H1 (cell line): ENCODE results near the gene DVL1. TPM values are rescaled to one million over a fixed set of nuclear protein-coding genes. Genes with fewer than 3 reads are reported as not detected.

Source experiments
- CTCF ChIA-PET: fragments of 300-600 bp; sonication (Branson Sonifier 250); formaldehyde crosslinking; loops from one replicate; lab custom pipeline; 2021; ENCODE audit not compliant: partially characterized antibody; lab: Charles Lee
- POLR2A ChIA-PET: fragments of 300-600 bp; sonication (Branson Sonifier 250); formaldehyde crosslinking; loops from one replicate; lab custom pipeline; 2021; ENCODE audit warnings: inconsistent platforms; ENCODE audit not compliant: partially characterized antibody; lab: Charles Lee
- DNase-seq, 2 experiments: peaks; one replicate each; pipeline versions ENCODE4 v3.0.0 to v3.0.0-alpha.2; 2010 to 2022; ENCODE audit warnings: low spot score in 2 of 2, low read depth in 1 of 2, mixed read lengths in 1 of 2
- FAIRE-seq: peaks from 2 replicates; lab custom pipeline; 2011; peaks lifted over from hg19 to GRCh38; lab: Jason Lieb, UNC
- H2AFZ ChIP-seq: 2 replicates; pipeline ENCODE4 v1.8.1; 2012; ENCODE audit warnings: low read length, inconsistent platforms
- H2AK5ac ChIP-seq: 2 replicates; pipeline ENCODE4 v1.6.1; 2013; ENCODE audit warnings: low read depth, low read length
- H2BK120ac ChIP-seq: replicated peaks from 2 replicates; pipeline ENCODE3; 2013; ENCODE audit warnings: low read depth, low read length, inconsistent platforms
- H2BK12ac ChIP-seq: 2 replicates; pipeline ENCODE4 v1.6.1; 2013; ENCODE audit warnings: low read depth, low read length
- H2BK15ac ChIP-seq: 2 replicates; pipeline ENCODE4 v1.6.1; 2013; ENCODE audit warnings: low read length
- H2BK20ac ChIP-seq: 2 replicates; pipeline ENCODE4 v1.6.1; 2013; ENCODE audit warnings: low read length
- H2BK5ac ChIP-seq: 2 replicates; pipeline ENCODE4 v1.6.1; 2013; ENCODE audit warnings: low read depth, low read length
- H3K14ac ChIP-seq: 2 replicates; pipeline ENCODE4 v1.6.1; 2013; ENCODE audit warnings: inconsistent platforms; ENCODE audit not compliant: insufficient read length
- H3K18ac ChIP-seq: 2 replicates; pipeline ENCODE4 v1.6.1; 2013; ENCODE audit warnings: low read length; ENCODE audit errors: extremely low read depth
- H3K23ac ChIP-seq: 2 replicates; pipeline ENCODE4 v1.6.1; 2013; ENCODE audit warnings: inconsistent platforms; ENCODE audit not compliant: insufficient read length
- H3K23me2 ChIP-seq: 2 replicates; pipeline ENCODE4 v1.6.1; 2013; ENCODE audit warnings: low read depth, low read length
- H3K27ac ChIP-seq: 2 replicates; pipeline ENCODE4 v1.6.1; 2011; ENCODE audit warnings: low read depth, low read length, inconsistent platforms
- H3K27me3 ChIP-seq, 4 experiments: replicated peaks in 1 of 4; 1 replicate in 1 of 4; 2 replicates in 3 of 4; pipeline versions ENCODE4 v1.6.1 to v1.8.1; 2011 to 2013; ENCODE audit warnings: low read length in 3 of 4, mild to moderate bottlenecking in 3 of 4, inconsistent platforms in 2 of 4, mixed read lengths in 2 of 4, moderate library complexity in 1 of 4; ENCODE audit not compliant: control insufficient read depth in 3 of 4, insufficient read depth in 3 of 4; ENCODE audit errors: extremely low read depth in 1 of 4
- H3K36me3 ChIP-seq, 4 experiments: 2 replicates each; pipeline versions ENCODE4 v1.6.1 to v1.8.1; 2011 to 2013; ENCODE audit warnings: mild to moderate bottlenecking in 4 of 4, low read length in 3 of 4, moderate library complexity in 2 of 4, control low read depth in 1 of 4, inconsistent platforms in 1 of 4; ENCODE audit not compliant: insufficient read depth in 4 of 4, control insufficient read depth in 2 of 4
- H3K4ac ChIP-seq: replicated peaks from 2 replicates; pipeline ENCODE3; 2013; ENCODE audit warnings: low read length, low read depth, mixed read lengths, inconsistent platforms; ENCODE audit not compliant: insufficient read length
- H3K4me1 ChIP-seq, 4 experiments: replicated peaks in 1 of 4; 1 replicate in 1 of 4; 2 replicates in 3 of 4; pipeline versions ENCODE4 v1.6.1 to v1.8.1; 2011 to 2013; ENCODE audit warnings: low read length in 3 of 4, inconsistent platforms in 2 of 4, mixed read lengths in 1 of 4; ENCODE audit not compliant: insufficient read depth in 4 of 4, control insufficient read depth in 3 of 4
- H3K4me2 ChIP-seq, 2 experiments: 2 replicates each; pipeline versions ENCODE4 v1.6.1 to v1.8.1; 2011 to 2013; ENCODE audit warnings: low read depth in 2 of 2, low read length in 2 of 2, control low read depth in 1 of 2, inconsistent platforms in 1 of 2, mild to moderate bottlenecking in 1 of 2; ENCODE audit not compliant: insufficient read depth in 1 of 2
- H3K4me3 ChIP-seq, 4 experiments: fragments of 200-600, 300-600 bp in 1 of 4; sonication (generic), shearing (Covaris generic), sonication (Bioruptor Twin) in 1 of 4; 2 replicates each; pipeline versions ENCODE4 v1.5.1 to v1.8.1; 2011 to 2016; ENCODE audit warnings: low read length in 4 of 4, low read depth in 3 of 4, control low read depth in 2 of 4, inconsistent platforms in 2 of 4, mild to moderate bottlenecking in 2 of 4, mixed read lengths in 1 of 4, moderate library complexity in 1 of 4; ENCODE audit not compliant: insufficient read depth in 2 of 4; ENCODE audit errors: extremely low read depth in 1 of 4
- H3K56ac ChIP-seq: replicated peaks from 2 replicates; pipeline ENCODE3; 2013; ENCODE audit warnings: low read depth, mild to moderate bottlenecking, mixed read lengths, low read length, inconsistent platforms; ENCODE audit not compliant: insufficient read length
- H3K79me1 ChIP-seq: 2 replicates; pipeline ENCODE4 v1.6.1; 2013; ENCODE audit warnings: low read depth, low read length, control low read depth
- H3K79me2 ChIP-seq, 2 experiments: 2 replicates each; pipeline versions ENCODE4 v1.6.1 to v1.8.1; 2012 to 2013; ENCODE audit warnings: low read length in 2 of 2, mild to moderate bottlenecking in 2 of 2, inconsistent platforms in 1 of 2; ENCODE audit not compliant: insufficient read depth in 2 of 2, control insufficient read depth in 1 of 2
- H3K9ac ChIP-seq, 4 experiments: replicated peaks in 1 of 4; 1 replicate in 1 of 4; 2 replicates in 3 of 4; pipeline versions ENCODE4 v1.6.1 to v1.8.1; 2011 to 2013; ENCODE audit warnings: low read depth in 3 of 4, low read length in 3 of 4, control low read depth in 2 of 4, mild to moderate bottlenecking in 2 of 4, moderate library complexity in 2 of 4, inconsistent platforms in 1 of 4; ENCODE audit errors: extremely low read depth in 1 of 4
- H3K9me3 ChIP-seq, 2 experiments: 2 replicates each; pipeline versions ENCODE4 v1.6.1 to v1.8.1; 2012 to 2013; ENCODE audit warnings: mild to moderate bottlenecking in 2 of 2, moderate library complexity in 2 of 2, control low read depth in 1 of 2, inconsistent platforms in 1 of 2, low read depth in 1 of 2, low read length in 1 of 2, mixed read lengths in 1 of 2; ENCODE audit not compliant: insufficient read depth in 2 of 2
- H4K20me1 ChIP-seq, 2 experiments: replicated peaks in 1 of 2; 2 replicates each; pipeline versions ENCODE3 to v1.8.1; 2011 to 2013; ENCODE audit warnings: inconsistent platforms in 2 of 2, low read length in 2 of 2, mild to moderate bottlenecking in 1 of 2; ENCODE audit not compliant: insufficient read depth in 2 of 2, control insufficient read depth in 1 of 2
- H4K5ac ChIP-seq: 2 replicates; pipeline ENCODE4 v1.6.1; 2013; ENCODE audit warnings: low read length, low read depth, mixed read lengths, inconsistent platforms; ENCODE audit not compliant: insufficient read length
- H4K8ac ChIP-seq: 2 replicates; pipeline ENCODE4 v1.8.0; 2013; ENCODE audit warnings: mild to moderate bottlenecking, moderate library complexity, low read length, inconsistent platforms; ENCODE audit not compliant: insufficient read depth; ENCODE audit errors: extremely low read depth
- H4K91ac ChIP-seq: replicated peaks from 2 replicates; pipeline ENCODE3; 2013; ENCODE audit warnings: low read length, mixed read lengths, inconsistent platforms; ENCODE audit not compliant: insufficient read length
- BCL11A ChIP-seq, 2 experiments: IDR thresholded peaks; one replicate each; pipeline ENCODE4 v1.6.1; 2011; ENCODE audit warnings: low read depth in 2 of 2, low read length in 2 of 2, mild to moderate bottlenecking in 2 of 2
- CBX5 ChIP-seq: fragments of 300-800, 300-1000 bp; sonication (generic); IDR thresholded peaks from 2 replicates; pipeline ENCODE4 v1.7.1; 2016; ENCODE audit warnings: antibody characterized with exemption, low read length, low read depth
- GABPA ChIP-seq: IDR thresholded peaks from 2 replicates; pipeline ENCODE4 v1.6.1; 2011; ENCODE audit warnings: mild to moderate bottlenecking, low read length, moderate library complexity, borderline replicate concordance; ENCODE audit not compliant: insufficient read depth
- GTF2F1 ChIP-seq: IDR thresholded peaks from 2 replicates; pipeline ENCODE4 v1.6.1; 2012; ENCODE audit warnings: low read depth, low read length, improper control_type of control experiment, borderline replicate concordance
- HDAC6 ChIP-seq: IDR thresholded peaks from one replicate; pipeline ENCODE4 v1.7.1; 2012; ENCODE audit warnings: low read depth, mild to moderate bottlenecking, inconsistent platforms, low read length, moderate library complexity
- JUN ChIP-seq: IDR thresholded peaks from 2 replicates; pipeline ENCODE4 v1.6.1; 2011; ENCODE audit warnings: low read depth, mild to moderate bottlenecking, improper control_type of control experiment, low read length
- KDM4A ChIP-seq: IDR thresholded peaks from one replicate; pipeline ENCODE4 v1.7.1; 2012; ENCODE audit warnings: low read depth, mild to moderate bottlenecking, moderate library complexity, low read length, inconsistent platforms; ENCODE audit not compliant: severe bottlenecking
- POLR2A ChIP-seq, 2 experiments: IDR thresholded peaks; 1 replicate in 1 of 2; 2 replicates in 1 of 2; pipeline ENCODE4 v1.6.1; 2011; ENCODE audit warnings: low read depth in 2 of 2, low read length in 2 of 2, mild to moderate bottlenecking in 2 of 2; ENCODE audit errors: control extremely low read depth in 1 of 2
- RAD21 ChIP-seq, 2 experiments: IDR thresholded peaks in 1 of 2; conservative IDR thresholded peaks in 1 of 2; 2 replicates each; pipeline ENCODE4 v1.6.1; 2011; ENCODE audit warnings: low read depth in 2 of 2, low read length in 2 of 2, improper control_type of control experiment in 1 of 2, inconsistent platforms in 1 of 2, mild to moderate bottlenecking in 1 of 2, moderate library complexity in 1 of 2
- SIN3A ChIP-seq, 2 experiments: IDR thresholded peaks in 1 of 2; conservative IDR thresholded peaks in 1 of 2; 2 replicates each; pipeline ENCODE4 v1.6.1; 2011 to 2012; ENCODE audit warnings: low read length in 2 of 2, improper control_type of control experiment in 1 of 2, low read depth in 1 of 2, mild to moderate bottlenecking in 1 of 2
- TAF7 ChIP-seq: optimal IDR thresholded peaks from 2 replicates; pipeline ENCODE3; 2011; ENCODE audit warnings: low read depth, mild to moderate bottlenecking, inconsistent platforms, low read length, moderate library complexity, borderline replicate concordance
- WGBS, 2 experiments: shearing (Covaris generic) in 1 of 2; methylation state at CpG; one replicate each; pipeline versions ENCODE4 v1.1.6 to v1.1.7; 2013 to 2015; ENCODE audit warnings: low lambda C conversion rate in 2 of 2, mixed read lengths in 2 of 2, inconsistent platforms in 1 of 2, low coverage in 1 of 2, missing lambda C conversion rate in 1 of 2; ENCODE audit not compliant: insufficient replicate concordance in 2 of 2, insufficient coverage in 1 of 2, insufficient read length in 1 of 2; ENCODE audit errors: extremely low coverage in 1 of 2, missing lambda C conversion rate in 1 of 2; 5-methylcytosine and 5-hydroxymethylcytosine counted together
- polyA plus RNA-seq, 7 experiments: library from polyadenylated mRNA; depleted of rRNA in 3 of 7; stranded (reverse) in 5 of 7; unstranded in 2 of 7; fragments of >200 nt in 5 of 7; fragments of 200-250 nt in 2 of 7; gene quantifications; 1 replicate in 5 of 7; 2 replicates in 1 of 7; 4 replicates in 1 of 7; pipeline versions ENCODE4 v1.2.1 to v1.2.3, GENCODE V29; 2011 to 2013; ENCODE audit warnings: missing spikeins in 2 of 7, mixed read lengths in 2 of 7
- total RNA-seq: library from RNA; stranded (reverse); fragmentation: NEBNext Ultra II Directional; extraction: Animal tissue kit (Norgen Biotek cat#: 25700); gene quantifications from 2 replicates; pipeline ENCODE4 v1.2.1, GENCODE V29; 2021
- TF ChIP-seq, protein P1 (sequence below): IDR thresholded peaks from 2 replicates; pipeline ENCODE4 v1.6.1; 2011; ENCODE audit warnings: low read length, improper control_type of control experiment

Gene DVL1
- total and polyA plus RNA-seq, 2 of the 8 experiments (the other 6 are each of a cell fraction or from before 2014, with no cell fraction given): 39.4 to 58.9 TPM

DNA sequence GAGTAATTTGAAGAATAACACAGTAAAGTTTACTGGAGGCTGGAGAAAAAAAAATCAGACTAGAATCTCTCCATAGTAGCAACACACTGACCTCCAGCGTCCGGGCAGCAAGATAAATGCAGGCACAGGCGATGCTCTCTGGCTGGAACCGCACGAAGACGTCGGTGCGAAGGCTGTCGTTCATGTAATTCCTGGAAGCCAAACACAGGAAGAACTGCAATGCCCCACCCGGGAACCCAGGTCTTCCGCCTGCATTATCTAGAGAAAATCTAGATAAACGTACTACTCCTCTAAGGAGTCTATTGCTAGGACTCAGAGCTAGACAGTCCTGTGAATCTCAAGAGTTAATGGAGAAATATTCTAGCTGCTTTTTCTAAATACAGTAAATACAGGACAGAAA is 41.5 kb upstream of the DVL1 start:
- Histone ChIP-seq H3K27me3 (no peaks in the 10 kb centered on the region), H3K27ac (no peak overlapping the region), H3K4me1 (no peaks in the 10 kb centered on the region), H3K4me2 (no peak overlapping the region), H4K8ac (no peak overlapping the region), H3K79me2 (peaks cover 0 to 13% of the 10 kb centered on the region in 2 experiments; a peak in 1 of 4 replicates), H2BK20ac (no peak overlapping the region), H3K36me3 (peaks cover 64 to 95% (median 89%) of the 10 kb centered on the region in 4 experiments), H3K23ac (no peak overlapping the region), H3K9me3 (no peaks in the 10 kb centered on the region), H3K56ac (no peak overlapping the region), H3K18ac (no peak overlapping the region), H2AK5ac (no peak overlapping the region), H3K9ac (no peak overlapping the region), H2BK5ac (no peak overlapping the region), H4K5ac (no peak overlapping the region), H3K23me2 (no peaks in the 10 kb centered on the region), H4K20me1 (peaks cover 8 to 20% of the 10 kb centered on the region in 2 experiments), H2BK12ac (no peak overlapping the region), H3K4me3 (no peak overlapping the region), H2AFZ (no peak overlapping the region), H2BK120ac (no peak overlapping the region), H3K14ac (no peak overlapping the region), H4K91ac (no peak overlapping the region), H3K4ac (no peak overlapping the region), H2BK15ac (no peak overlapping the region), H3K79me1 (peaks cover 4% of the 10 kb centered on the region)
- DNase-seq (no peak), FAIRE-seq (no peak)
- POLR2A ChIA-PET: interaction anchor here (20.0 to 33.4 kb wide), 3 partner anchors 6 to 40 kb away, joined by 515 to 719 read pairs (median 719); partner anchors contain the start of genes ANKRD65, AURKAIP1, CCNL2 and MRPL20
- 98% methylated on average over 12 of the region's 12 CpGs; no CpG with 5 or more reads in 1 of the 2 experiments for WGBS, 2 experiments
- CTCF ChIA-PET: interaction anchor here (0.7 to 3.4 kb wide), 6 partner anchors 10 to 91 kb away, joined by 3 to 20 read pairs (median 4); no protein-coding TSS in a partner anchor
- TF ChIP-seq CBX5: no peak
- TF ChIP-seq BCL11A (IDR thresholded peaks at IDR 0.05; ENCODE audit: low read depth in 2 of 2, low read length in 2 of 2): no peak
- no peak for TF ChIP-seq GABPA
- TF ChIP-seq, protein P1, sequence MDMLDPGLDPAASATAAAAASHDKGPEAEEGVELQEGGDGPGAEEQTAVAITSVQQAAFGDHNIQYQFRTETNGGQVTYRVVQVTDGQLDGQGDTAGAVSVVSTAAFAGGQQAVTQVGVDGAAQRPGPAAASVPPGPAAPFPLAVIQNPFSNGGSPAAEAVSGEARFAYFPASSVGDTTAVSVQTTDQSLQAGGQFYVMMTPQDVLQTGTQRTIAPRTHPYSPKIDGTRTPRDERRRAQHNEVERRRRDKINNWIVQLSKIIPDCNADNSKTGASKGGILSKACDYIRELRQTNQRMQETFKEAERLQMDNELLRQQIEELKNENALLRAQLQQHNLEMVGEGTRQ: no peak
- TF ChIP-seq JUN: no peak
- no peak for TF ChIP-seq GTF2F1
- no peak for TF ChIP-seq TAF7
- TF ChIP-seq POLR2A (IDR thresholded peaks at IDR 0.05; ENCODE audit: control extremely low read depth in 1 of 2, low read depth in 2 of 2, low read length in 2 of 2): no peak
- TF ChIP-seq SIN3A (conservative IDR thresholded peaks at IDR 0.05 in 1 of 2, IDR thresholded peaks at IDR 0.05 in 1 of 2; ENCODE audit: low read depth in 1 of 2, low read length in 2 of 2): no peak
- no peak for TF ChIP-seq HDAC6
- no peak for TF ChIP-seq RAD21 (IDR thresholded peaks at IDR 0.05 in 1 of 2, conservative IDR thresholded peaks at IDR 0.05 in 1 of 2; ENCODE audit: low read depth in 2 of 2, low read length in 2 of 2)
- no peak for TF ChIP-seq KDM4A
